ENCODE data around the gene ADCK1. TPM values are rescaled to one million over a fixed set of nuclear protein-coding genes. Genes with fewer than 3 reads are reported as not detected.
"Not testable (repeated sequence)": the region's sequence is repeated elsewhere in the genome, so short reads cannot be mapped to it uniquely, and the experiment has no call there.

The ADCK1 gene
- total RNA-seq, 2 donors from 2014 or later, result 2.0 to 2.1 TPM

DNA sequence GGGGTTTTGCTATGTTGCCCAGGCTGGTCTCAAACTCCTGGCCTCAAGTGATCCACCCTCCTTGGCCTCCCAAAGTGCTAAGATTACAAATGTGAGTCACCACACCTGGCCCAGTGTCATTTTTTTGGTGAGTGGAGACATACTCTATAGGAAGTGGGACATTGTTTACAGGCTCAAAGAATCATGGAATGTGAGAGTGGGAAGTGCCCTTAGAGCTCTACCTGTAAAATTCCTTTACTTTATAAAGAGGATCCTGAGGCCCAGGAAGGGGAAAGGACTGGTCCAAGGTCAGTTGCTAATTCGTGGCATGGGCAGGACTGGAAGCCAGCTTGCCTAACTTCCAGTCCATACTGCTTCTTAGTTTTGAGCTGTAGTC is 8.7 kb upstream of the ADCK1 start:
- H3K36me3 Mint-ChIP-seq (ENCODE audit: low read depth), result no peaks in the 10 kb centered on the region
- no peaks in the 10 kb centered on the region for H3K9me3 Mint-ChIP-seq
- H3K4me1 Mint-ChIP-seq, result no peaks in the 10 kb centered on the region
- H3K27ac Mint-ChIP-seq, result no peak overlapping the region
- H3K4me3 Mint-ChIP-seq, result no peak overlapping the region
- no peak for ATAC-seq (replicated peaks)
- peaks cover 7% of the 10 kb centered on the region for H3K27me3 Mint-ChIP-seq

GRCh38 chr14:77793255-77793654 is 6.7 kb upstream of the ADCK1 start:
- not testable (repeated sequence) for H3K27me3 Mint-ChIP-seq; H3K27ac Mint-ChIP-seq; H3K4me1 Mint-ChIP-seq; H3K9me3 Mint-ChIP-seq; H3K36me3 Mint-ChIP-seq (ENCODE audit: low read depth); ATAC-seq (replicated peaks); H3K4me3 Mint-ChIP-seq

- H3K36me3 Mint-ChIP-seq (ENCODE audit: low read depth), result no peaks in the 10 kb centered on the region
- H3K9me3 Mint-ChIP-seq, result no peaks in the 10 kb centered on the region
- H3K27me3 Mint-ChIP-seq, result peaks cover 7% of the 10 kb centered on the region
- H3K27ac Mint-ChIP-seq, result no peak overlapping the region
- H3K4me1 Mint-ChIP-seq, result no peaks in the 10 kb centered on the region
- ATAC-seq (replicated peaks), result no peak
- H3K4me3 Mint-ChIP-seq, result no peak overlapping the region
These were observed 5.6 kb upstream of the ADCK1 start for GRCh38 chr14:77794357-77794756.

DNA sequence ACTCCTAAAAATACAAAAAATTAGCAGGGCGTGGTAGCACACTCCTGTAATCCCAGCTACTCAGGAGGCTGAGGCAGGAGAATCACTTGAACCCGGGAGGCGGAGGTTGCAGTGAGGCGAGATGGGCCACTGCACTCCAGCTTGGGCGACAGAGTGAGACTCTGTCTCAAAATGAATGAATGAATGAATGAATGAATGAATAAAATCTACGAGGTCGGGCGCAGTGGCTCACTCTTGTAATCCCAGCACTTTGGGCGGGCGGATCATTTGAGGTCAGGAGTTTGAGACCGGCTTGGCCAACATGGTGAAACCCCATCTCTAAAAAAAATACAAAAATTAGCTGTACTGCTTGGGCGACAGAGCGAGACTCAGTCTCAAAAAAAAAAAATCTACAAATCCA is 453 bp upstream of the ADCK1 start:
- peak overlapping the region; percentile 90 for H3K4me3 Mint-ChIP-seq
- not testable (repeated sequence) for H3K27me3 Mint-ChIP-seq; H3K36me3 Mint-ChIP-seq (ENCODE audit: low read depth); H3K4me1 Mint-ChIP-seq; ATAC-seq (replicated peaks); H3K9me3 Mint-ChIP-seq
- peak overlapping the region; percentile 84 for H3K27ac Mint-ChIP-seq

DNA sequence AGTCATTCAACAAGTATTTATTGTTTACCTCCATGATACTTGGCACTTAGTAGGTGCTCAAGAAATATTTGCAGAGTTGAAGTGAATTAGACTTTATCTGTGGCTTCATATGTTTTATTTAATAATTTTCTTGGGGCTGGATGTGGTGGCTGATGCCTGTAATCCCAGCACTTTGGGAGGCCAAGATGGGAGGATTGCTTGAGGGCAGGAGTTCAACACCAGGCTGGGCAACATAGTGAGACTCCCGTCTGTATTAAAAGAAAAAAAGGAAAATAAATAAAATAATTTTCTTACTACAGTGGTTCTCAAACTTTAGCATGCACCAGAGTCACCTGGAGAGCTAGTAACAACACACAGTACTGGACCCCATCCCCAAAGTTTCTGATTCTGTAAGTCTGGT is 905 bp downstream of the ADCK1 start:
- Mint-ChIP-seq H3K4me3 (peak overlapping the region; percentile 90), H3K27me3 (no peaks in the 10 kb centered on the region), H3K4me1 (no peaks in the 10 kb centered on the region), H3K36me3 (ENCODE audit: low read depth) (no peaks in the 10 kb centered on the region), H3K9me3 (no peaks in the 10 kb centered on the region), H3K27ac (peak overlapping the region; percentile 84)
- ATAC-seq (replicated peaks), result no peak

- no peak overlapping the region for H3K4me3 Mint-ChIP-seq
- H3K4me1 Mint-ChIP-seq, result no peaks in the 10 kb centered on the region
- H3K36me3 Mint-ChIP-seq (ENCODE audit: low read depth), result no peaks in the 10 kb centered on the region
- no peak for ATAC-seq (replicated peaks)
- no peaks in the 10 kb centered on the region for H3K9me3 Mint-ChIP-seq
- H3K27ac Mint-ChIP-seq, result no peak overlapping the region
- H3K27me3 Mint-ChIP-seq, result no peaks in the 10 kb centered on the region
These were observed 4.7 kb downstream of the ADCK1 start for GRCh38 chr14:77804592-77804991.

GRCh38 chr14:77805706-77806105 is 5.8 kb downstream of the ADCK1 start:
- Mint-ChIP-seq H3K27ac (no peak overlapping the region), H3K9me3 (no peaks in the 10 kb centered on the region), H3K4me1 (no peaks in the 10 kb centered on the region), H3K36me3 (ENCODE audit: low read depth) (no peaks in the 10 kb centered on the region), H3K27me3 (no peaks in the 10 kb centered on the region), H3K4me3 (no peak overlapping the region)
- ATAC-seq (replicated peaks), result no peak

DNA sequence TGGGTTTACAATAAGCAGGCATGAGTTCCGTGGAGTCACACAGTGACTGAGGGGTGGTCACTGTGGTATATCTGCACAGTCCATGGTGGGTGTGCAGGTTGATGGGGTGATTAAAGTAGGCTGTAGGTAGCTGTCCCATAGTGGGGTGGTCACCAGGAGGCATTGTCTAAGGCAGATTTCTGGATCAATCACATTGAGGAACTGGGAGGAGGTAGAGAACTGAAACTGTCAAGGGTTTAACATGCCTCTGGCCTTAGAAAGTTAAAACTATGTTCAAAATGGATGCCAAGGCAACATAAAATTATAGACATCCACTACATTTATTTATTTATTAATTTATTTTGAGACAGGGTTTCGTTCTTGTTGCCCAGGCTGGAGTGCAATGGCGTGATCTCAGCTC is 8.3 kb downstream of the ADCK1 start:
- Mint-ChIP-seq H3K4me1 (no peaks in the 10 kb centered on the region), H3K27ac (no peak overlapping the region), H3K4me3 (no peak overlapping the region), H3K9me3 (no peaks in the 10 kb centered on the region), H3K36me3 (ENCODE audit: low read depth) (no peaks in the 10 kb centered on the region), H3K27me3 (no peaks in the 10 kb centered on the region)
- no peak for ATAC-seq (replicated peaks)

DNA sequence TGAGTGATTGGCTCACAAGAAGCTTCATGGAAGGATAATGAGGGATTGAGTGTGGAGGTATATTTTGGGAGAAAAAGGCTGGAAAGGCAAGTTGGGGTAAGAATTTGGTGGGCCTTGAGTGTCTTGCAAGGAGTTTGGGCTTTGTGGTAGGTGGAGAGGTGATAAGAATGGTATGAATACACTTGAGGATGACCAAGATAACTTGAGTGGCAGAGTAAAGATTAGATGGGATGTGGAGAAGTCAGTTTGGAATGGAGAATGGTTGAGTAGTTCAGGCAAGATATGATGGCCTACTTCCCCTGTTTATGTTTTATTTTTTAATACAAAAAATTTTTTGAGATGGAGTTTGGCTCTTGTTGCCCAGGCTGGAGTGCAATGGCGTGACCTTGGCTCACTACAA is 9.1 kb downstream of the ADCK1 start:
- Mint-ChIP-seq H3K36me3 (ENCODE audit: low read depth) (no peaks in the 10 kb centered on the region), H3K4me3 (no peak overlapping the region), H3K9me3 (no peaks in the 10 kb centered on the region), H3K27me3 (no peaks in the 10 kb centered on the region), H3K4me1 (no peaks in the 10 kb centered on the region), H3K27ac (no peak overlapping the region)
- no peak for ATAC-seq (replicated peaks)

GRCh38 chr14:77812028-77812427 is 12.1 kb downstream of the ADCK1 start:
- Mint-ChIP-seq H3K4me3 (no peak overlapping the region), H3K9me3 (no peaks in the 10 kb centered on the region), H3K4me1 (no peaks in the 10 kb centered on the region), H3K27me3 (no peaks in the 10 kb centered on the region), H3K36me3 (ENCODE audit: low read depth) (no peaks in the 10 kb centered on the region), H3K27ac (no peak overlapping the region)
- no peak for ATAC-seq (replicated peaks)

DNA sequence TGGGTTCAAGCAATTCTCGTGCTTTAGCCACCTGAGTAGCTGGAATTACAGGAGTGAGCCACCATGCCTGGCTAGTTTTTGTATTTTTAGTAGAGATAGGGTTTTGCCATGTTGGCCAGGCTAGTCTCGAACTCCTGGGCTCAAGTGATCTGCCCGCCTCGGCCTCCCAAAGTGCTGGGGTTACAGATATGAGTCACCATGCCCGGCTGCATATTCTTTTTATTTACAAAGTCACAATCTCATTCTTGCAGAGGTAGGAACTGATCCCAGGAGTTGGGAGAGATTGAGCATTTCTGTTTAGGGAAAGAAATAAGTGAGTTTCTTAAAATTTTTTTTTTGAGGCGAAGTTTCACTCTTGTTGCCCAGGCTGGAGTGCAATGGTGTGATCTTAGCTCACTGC is 12.8 kb downstream of the ADCK1 start:
- H3K4me3 Mint-ChIP-seq; H3K9me3 Mint-ChIP-seq; H3K4me1 Mint-ChIP-seq; H3K27ac Mint-ChIP-seq; H3K27me3 Mint-ChIP-seq; ATAC-seq (replicated peaks); H3K36me3 Mint-ChIP-seq (ENCODE audit: low read depth): not testable (repeated sequence)

DNA sequence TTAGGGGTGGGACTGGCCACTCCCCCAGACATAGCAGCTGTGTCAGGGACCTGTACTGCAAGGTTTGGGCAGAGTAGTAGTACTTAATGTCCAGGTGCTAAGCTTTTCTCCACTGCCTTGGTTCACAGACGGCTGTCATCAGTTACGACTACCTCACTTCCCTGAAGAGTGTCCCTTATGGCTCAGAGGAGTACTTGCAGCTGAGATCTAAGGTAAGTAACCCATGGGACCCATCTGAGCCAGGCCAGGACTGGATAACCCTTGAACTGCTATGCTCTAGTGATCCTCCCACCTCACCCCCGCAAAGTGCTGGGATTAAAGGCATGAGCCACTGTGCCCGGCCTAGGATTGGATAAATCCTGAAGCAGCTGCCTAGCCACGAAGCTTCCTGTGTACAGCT is 22.4 kb downstream of the ADCK1 start:
- Mint-ChIP-seq H3K36me3 (ENCODE audit: low read depth) (no peaks in the 10 kb centered on the region), H3K9me3 (no peaks in the 10 kb centered on the region), H3K4me3 (no peak overlapping the region), H3K4me1 (no peaks in the 10 kb centered on the region), H3K27ac (no peak overlapping the region), H3K27me3 (no peaks in the 10 kb centered on the region)
- ATAC-seq (replicated peaks), result no peak

DNA sequence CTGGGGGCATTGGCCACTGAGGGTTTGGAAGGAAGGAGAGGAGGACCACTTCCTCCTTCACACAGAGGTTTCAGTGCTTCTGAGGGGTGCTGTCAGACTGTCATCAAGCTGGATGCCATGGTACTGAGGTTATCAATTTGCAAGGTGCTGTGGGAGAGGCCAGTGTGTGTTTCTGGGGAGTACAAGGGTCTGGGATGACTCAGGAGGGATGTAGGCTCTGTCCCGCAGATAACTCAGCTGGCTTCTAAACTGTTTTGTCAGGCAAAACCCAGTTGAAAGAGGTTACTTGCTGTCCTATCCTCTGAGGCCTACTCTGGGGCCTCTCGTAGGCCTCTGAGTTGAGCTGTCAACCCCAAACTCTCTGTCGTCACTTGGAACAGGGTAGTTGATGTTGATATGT is 22.8 kb downstream of the ADCK1 start:
- H3K9me3 Mint-ChIP-seq, result no peaks in the 10 kb centered on the region
- no peak overlapping the region for H3K27ac Mint-ChIP-seq
- H3K4me1 Mint-ChIP-seq, result no peaks in the 10 kb centered on the region
- no peaks in the 10 kb centered on the region for H3K27me3 Mint-ChIP-seq
- no peak for ATAC-seq (replicated peaks)
- no peaks in the 10 kb centered on the region for H3K36me3 Mint-ChIP-seq (ENCODE audit: low read depth)
- H3K4me3 Mint-ChIP-seq, result no peak overlapping the region

- Mint-ChIP-seq H3K4me1 (no peaks in the 10 kb centered on the region), H3K27ac (no peak overlapping the region), H3K36me3 (ENCODE audit: low read depth) (no peaks in the 10 kb centered on the region), H3K4me3 (no peak overlapping the region), H3K9me3 (no peaks in the 10 kb centered on the region), H3K27me3 (no peaks in the 10 kb centered on the region)
- no peak for ATAC-seq (replicated peaks)
These were observed 23.5 kb downstream of the ADCK1 start for GRCh38 chr14:77823378-77823777.

DNA sequence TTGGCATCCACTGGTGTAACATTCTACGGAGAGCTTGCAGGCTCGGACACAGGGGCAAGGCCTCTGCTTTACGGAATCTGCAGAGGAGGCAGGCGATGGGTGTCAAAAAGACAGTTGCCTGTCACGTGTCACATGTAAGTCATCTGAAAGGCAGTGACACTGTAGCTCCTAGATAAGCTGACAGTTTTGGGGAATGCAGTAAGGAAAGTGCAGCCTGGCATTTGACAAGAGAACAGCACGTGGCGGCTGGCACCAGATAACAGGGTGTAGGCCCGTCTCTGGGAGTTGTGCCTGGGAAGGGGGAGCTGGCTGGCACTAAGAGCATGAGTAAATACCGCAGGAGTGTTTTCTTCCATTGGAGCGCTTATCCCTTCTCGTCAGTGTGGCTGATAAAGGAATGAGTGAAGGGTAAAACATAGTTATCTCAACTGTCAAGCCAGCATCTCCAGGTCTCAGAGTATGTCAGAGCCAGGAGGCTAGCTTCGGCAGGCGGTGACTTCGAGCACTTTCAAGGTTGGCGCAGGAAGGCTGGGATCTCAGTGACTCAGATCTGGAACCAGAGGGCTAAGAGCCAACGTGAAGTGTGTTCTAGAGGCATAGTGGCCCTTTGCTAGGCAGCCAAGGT is 26.1 kb downstream of the ADCK1 start:
- Mint-ChIP-seq H3K9me3 (no peaks in the 10 kb centered on the region), H3K27ac (no peak overlapping the region), H3K4me3 (no peak overlapping the region), H3K4me1 (no peaks in the 10 kb centered on the region), H3K27me3 (no peaks in the 10 kb centered on the region), H3K36me3 (ENCODE audit: low read depth) (peaks cover 15% of the 10 kb centered on the region)
- ATAC-seq (replicated peaks), result no peak

- Mint-ChIP-seq H3K9me3 (no peaks in the 10 kb centered on the region), H3K27me3 (no peaks in the 10 kb centered on the region), H3K4me3 (no peak overlapping the region), H3K36me3 (ENCODE audit: low read depth) (peaks cover 26% of the 10 kb centered on the region), H3K4me1 (no peaks in the 10 kb centered on the region), H3K27ac (peak overlapping the region; percentile 72)
- no peak for ATAC-seq (replicated peaks)
These were observed 30.8 kb downstream of the ADCK1 start for GRCh38 chr14:77830692-77831091.

Measured in activated T-helper 17 cell treated with anti-CD3 and anti-CD28 coated beads, Interleukin-2, amount 50 U/mL, for 72 hours (primary cell).